Activated effector memory CD4-positive, alpha-beta T cell treated with anti-CD3 and anti-CD28 coated beads, Interleukin-2, amount 50 U/mL, for 16 hours (primary cell): ENCODE results near the gene PSMC5.
A peak's percentile ranks its signal among the peaks of the same experiment; 100 is the strongest.
"Not testable (repeated sequence)": the region's sequence is repeated elsewhere in the genome, so short reads cannot be mapped to it uniquely, and the experiment has no call there.

ENCODE experiments used
- DNase-seq: peaks from one replicate; pipeline ENCODE4 v3.0.0-alpha.2; 2020

PSMC5 gene

DNA sequence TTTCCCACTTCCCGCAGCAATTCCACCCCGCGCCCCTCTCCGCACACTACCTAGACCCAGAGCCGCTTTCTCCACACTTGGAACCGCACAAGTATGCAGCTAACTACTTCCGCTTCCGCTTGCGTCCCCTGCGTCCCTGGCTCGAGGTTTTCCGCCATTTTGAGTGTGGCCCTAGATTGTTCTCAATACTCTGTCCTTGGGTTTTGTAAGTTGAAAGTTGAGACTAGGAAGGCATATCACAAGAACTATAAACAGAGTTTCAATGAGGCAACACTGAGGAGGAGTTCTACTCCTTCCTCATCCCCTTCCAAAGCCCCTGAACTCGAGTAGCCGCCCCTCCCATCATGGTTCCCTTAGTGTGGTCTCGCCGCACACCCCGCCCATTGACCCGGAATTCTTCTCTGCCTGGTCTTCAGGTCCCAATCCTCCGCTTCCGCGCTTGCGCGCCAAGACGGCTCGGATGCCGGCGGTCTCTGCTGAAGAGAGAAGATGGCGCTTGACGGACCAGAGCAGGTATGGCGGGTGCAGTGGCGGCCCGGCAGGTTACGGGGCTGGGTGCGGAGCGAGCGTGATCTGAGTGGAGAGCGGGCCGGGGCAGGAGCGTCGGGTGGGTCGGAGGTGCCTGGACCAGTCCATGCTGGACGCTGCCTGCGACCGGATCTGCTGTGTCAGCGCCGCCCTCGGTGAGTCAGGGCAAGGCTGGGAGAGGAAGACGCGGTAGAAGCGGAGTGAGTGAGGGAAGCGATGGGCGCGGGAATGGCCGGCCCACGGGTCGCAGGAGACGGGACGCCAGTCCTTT lies at the start of gene PSMC5, which contains the start of gene FTSJ3:
Gene PSMC5, plus strand, starts transcription at position 430 of the 799 bp plus-strand sequence. Its CDS starts 60 bp downstream, at position 490.
Gene FTSJ3, minus strand, starts transcription at position 662 of the 799 bp plus-strand sequence. CDS start 761 bp downstream, outside the sequence.
- peak; percentile 98 for DNase-seq

DNA sequence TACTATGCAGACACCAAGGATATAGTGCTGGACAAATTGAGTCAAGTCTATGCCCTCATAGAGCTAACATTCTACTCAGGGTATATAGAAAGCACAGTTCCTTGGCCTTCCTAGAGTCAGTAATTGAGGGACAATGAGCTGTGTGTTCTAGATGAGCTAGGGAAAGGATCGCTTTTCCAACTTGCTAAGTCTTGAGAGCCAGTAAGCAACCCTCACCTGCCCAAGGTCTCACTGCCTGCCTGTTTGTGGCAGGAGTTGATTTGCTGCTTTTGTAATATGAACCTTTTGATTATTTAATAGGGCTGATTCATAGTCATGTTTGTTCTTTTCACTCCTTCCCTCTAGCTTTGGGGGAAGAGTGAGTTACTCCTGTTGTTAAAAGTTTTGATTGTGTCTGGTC lies 46.7 kb upstream of the PSMC5 start:
- no peak for DNase-seq

DNA sequence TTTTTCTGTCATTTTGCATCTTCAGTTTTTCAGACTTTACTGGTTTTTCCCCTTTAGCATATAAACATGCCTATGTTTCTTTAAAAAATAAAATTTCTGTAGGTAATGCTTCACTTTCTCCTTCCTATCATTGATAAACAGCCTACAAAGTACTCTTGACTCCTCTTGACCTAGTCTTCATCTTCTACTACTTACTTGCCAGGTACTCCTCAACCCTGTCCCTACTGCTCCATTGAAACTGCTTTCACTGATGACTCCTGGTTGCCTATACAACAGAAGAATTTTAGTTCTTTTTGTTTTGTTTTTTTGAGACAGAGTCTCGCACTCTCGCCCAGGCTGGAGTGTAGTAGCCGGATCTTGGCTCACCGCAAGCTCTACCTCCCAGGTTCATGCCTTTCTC lies 46.3 kb upstream of the PSMC5 start:
- DNase-seq = no peak

DNA sequence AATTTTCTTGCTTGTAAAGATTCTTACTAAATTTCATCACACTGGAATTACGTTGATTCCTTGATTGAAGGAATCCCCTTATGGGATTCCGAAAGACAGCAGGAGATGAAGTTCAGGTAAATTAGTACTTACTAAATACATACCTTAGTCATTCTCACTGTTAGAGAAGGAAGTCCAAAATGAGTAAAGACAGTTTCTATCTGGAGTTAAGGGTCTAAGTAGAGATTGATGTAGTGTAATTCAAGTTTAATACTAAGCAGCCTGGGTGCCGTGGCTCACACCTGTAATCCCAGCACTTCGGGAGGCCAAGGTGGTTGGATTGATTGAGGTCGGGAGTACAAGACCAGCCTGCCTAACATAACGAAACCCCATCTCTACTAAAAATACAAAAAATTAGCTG lies 43.7 kb upstream of the PSMC5 start:
- DNase-seq = no peak

DNA sequence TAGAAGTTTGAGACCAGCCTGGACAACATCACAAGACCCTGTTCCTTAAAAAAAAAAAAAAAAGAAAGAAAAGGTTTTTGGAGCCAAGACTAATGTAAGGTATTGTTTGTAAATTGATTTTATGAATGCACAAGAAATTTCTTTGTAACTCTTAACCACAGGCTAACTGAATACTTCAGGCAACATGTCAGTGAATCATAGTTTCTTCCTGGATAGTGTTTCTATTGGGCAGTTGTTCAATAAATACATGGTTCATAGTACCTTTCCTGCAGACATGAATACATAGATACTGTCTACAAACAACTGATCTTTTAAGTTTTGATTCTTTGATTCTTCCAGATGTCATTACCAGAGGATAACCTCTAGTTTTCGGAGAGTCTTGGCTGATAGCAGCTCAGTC lies 41.7 kb upstream of the PSMC5 start:
- no peak for DNase-seq

DNA sequence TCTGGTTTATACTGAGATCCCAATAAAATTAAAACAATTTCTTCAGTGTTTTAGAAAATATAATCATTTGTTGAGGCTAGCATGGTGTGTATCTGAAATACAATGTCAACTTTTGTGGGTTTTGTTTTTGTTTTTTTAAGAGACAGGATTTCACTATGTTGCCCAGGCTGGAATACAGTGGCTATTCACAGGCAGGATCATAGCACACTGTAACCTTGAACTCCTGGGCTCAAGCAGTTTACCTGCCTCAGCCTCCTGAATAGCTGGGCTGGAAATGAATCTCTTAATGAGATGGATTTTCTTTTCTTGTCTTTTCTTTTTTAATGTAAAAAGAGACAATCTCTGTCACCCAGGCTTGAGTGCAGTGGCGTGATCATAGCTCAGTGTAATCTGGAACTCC lies 41.1 kb upstream of the PSMC5 start:
- no peak for DNase-seq

DNA sequence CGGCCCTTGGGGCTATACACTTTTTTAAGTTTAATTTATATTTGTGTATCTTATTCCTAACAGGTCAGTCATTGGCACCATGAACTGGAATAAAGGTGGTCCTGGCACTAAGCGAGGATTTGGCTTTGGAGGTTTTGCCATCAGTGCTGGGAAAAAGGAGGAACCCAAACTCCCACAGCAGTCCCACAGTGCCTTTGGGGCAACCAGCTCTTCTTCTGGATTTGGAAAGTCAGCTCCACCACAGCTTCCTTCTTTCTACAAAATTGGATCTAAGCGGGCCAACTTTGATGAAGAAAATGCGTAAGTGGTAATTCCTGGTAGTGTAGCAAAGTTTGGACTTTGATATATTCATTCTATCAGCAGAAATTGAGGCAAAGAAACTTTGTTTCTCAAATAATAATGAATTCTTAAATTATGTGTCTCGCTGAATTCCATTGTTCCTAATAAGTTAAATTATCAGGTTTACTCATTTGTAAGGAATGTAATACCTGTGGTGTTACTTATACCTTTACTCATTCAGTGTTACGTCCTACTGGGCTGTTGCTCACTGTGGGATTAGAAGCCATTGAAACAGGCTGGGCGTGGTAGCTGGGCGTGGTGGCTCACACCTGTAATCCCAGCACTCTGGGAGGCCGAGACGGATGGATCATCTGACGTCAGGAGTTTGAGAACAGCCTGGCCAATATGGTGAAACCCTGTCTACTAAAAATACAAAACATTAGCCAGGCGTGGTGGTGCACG lies 40.1 kb upstream of the PSMC5 start:
- DNase-seq = no peak

DNA sequence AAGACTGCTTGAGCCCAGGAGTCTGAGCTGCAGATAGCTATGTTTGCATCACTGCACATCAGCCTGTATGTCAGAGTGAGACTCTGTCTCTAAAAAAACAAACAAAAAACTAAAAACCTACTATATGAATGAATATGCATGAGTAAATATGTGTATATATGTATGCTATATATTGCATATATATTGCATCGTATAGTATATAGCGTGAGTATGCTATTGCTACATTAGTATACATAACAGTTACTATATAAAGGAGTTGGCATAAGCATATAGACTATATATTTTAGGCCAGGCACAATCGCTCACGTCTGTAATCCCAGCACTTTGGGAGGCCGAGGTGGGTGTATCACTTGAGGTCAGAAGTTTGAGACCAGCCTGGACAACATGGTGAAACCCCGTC lies 37.2 kb upstream of the PSMC5 start:
- no peak for DNase-seq

DNA sequence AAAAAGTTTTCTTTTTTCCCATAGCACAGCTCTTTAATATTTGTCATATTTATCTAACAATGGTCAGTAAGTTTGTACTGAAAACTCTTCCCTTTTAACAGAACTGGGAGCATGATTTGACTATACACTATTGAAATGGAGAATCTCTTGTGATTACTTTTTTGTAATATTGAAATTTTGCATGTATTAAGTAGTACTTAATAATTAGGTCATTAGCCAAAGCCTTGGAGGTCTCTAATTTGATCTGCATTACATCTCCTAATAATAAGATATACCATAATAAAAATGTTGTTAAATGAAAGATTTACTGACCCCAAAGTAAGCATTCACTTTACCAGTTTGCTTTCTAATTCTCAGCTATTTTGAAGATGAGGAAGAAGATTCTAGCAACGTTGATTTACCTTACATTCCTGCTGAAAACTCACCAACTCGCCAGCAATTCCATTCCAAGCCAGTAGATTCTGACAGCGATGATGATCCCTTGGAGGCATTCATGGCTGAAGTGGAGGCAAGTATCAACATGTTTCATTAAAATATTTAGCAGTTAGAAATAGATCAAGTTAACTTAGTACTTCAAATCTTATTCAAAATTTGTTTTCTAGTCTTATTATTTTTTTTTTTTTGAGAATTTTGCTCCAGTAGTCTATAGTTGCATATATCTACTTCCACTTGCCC lies 35.0 kb upstream of the PSMC5 start:
- no peak for DNase-seq

DNA sequence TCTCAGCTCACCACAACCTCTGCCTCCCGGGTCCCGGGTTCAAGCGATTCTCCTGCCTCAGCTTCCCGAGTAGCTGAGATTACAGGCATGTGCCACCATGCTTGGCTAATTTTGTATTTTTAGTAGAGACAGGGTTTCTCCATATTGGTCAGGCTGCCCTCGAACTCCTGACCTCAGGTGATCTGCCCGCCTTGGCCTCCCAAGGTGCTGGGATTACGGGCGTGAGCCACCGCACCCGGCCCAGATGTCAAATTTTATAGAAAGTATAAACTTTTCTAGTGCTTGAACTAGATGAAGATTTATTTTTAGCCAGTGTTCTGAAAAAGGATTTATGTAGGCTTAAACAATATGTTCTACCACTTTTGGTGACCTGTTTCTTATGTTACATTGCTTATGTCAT lies 30.9 kb upstream of the PSMC5 start:
- DNase-seq = not testable (repeated sequence)

DNA sequence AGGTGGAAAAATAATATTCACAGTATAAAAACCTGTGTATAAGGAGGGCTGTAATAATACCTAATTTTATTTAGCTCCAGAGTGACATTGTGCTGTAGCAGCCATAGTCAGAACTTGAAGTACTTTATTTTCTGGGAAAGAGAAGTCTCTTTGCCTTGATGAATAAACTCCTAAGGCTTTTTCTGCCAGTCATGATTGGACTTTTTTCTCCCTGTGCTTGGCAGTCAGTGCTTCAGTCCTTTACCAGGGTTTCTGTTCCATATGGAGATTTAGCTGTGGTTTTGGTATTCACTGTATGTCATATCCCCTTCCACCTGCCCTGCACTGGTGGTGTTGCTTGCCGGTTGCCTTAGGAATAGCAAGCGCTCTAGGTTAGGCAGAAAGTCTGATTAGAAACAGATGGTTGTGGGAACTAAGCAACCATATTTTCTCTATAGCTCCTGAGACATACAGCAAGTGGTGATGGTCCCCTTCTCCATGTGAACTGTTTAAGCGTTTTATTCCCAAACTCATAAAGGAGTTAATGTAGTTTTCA lies 28.6 kb upstream of the PSMC5 start:
- no peak for DNase-seq

DNA sequence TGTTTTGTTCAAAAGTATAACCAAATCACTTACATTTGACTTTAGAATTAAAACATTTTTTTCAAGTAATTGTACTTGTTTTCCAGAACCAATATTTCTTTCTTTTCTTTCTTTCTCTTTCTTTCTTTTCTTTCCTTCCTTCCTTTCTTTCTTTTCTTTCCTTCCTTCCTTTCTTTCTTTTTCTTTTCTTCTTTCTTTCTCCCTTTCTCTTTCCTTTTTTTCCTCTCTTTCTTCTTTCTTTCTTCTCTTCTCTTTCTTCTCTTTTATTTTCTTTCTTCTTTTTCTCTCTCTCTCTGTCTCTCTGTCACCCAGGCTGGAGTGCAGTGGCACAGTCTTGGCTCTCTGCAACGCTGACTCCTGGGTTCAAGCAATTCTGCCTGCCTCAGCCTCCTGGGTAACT lies 26.4 kb upstream of the PSMC5 start:
- DNase-seq = no peak

DNA sequence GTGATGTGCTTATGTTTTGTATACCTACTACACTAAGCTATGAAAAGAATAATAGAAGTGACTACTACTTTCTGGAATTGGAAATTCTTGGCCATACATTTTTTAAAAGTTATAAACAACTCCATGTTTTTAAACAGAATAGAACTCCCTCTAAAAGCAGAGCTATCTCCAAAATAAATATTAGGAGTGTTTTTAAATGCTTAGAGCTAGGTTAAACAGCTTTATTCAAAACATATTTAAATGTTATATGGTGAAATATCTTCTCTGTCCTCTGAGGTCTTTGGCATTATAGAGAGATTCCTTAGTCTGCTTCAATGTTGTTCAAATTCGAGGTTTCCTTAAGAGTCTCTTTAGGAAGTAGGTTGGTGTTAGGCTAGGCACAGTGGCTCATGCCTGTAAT lies 22.9 kb upstream of the PSMC5 start:
- no peak for DNase-seq

DNA sequence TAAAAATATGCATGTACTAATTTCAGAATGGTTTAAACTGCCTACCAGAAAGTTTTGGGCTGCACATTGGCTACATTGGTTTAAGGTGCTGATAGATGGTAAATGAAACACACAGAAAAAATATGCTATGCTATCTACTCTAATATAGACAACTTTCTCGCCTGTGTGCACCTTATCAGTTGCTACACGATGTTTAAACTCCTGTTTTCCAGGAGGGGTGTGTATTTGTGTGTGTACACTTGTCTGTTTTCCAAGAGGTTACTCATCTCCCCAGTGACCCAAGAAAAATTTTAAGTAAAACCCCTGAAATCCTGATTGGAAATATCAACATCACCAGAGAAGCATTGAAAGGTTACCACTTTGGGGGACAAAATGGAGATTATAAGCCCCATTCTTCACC lies 21.6 kb upstream of the PSMC5 start:
- no peak for DNase-seq

DNA sequence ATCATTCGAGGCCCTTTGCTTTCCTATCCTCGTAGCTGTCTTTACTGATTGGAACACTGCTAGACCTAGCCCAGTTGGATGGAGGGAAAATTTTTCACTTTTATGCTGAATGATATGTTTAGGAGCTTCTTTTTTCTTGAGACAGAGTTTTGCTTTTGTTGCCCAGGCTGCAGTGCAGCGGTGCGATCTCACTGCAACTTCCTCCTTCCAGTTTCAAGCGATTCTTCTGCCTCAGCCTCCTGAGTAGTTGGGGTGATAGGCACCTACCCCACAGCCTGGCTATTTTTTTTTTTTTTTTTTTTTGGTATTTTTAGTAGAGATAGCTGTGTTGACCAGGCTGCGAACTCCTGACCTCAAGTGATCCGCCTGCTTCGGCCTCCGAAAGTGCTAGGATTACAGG lies 17.3 kb upstream of the PSMC5 start:
- no peak for DNase-seq

DNA sequence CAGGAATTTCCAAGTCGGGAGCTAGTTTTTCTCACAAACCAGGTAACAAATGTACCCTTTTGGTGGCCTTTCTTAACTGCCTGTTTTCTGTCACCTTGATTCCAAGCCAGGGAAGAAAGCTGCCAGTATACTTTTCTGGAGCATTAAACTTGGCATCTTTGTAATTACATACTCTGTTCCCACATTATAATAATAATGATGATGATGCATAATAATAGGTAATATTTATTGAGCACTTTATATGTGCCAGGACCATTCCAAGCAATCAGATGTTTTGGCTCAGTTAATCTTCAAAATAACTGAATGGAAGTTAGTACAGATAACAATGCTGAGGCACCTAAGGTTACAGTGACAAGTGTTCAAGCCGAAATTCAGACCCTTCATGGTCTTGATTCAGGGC lies 11.1 kb upstream of the PSMC5 start:
- DNase-seq = no peak

DNA sequence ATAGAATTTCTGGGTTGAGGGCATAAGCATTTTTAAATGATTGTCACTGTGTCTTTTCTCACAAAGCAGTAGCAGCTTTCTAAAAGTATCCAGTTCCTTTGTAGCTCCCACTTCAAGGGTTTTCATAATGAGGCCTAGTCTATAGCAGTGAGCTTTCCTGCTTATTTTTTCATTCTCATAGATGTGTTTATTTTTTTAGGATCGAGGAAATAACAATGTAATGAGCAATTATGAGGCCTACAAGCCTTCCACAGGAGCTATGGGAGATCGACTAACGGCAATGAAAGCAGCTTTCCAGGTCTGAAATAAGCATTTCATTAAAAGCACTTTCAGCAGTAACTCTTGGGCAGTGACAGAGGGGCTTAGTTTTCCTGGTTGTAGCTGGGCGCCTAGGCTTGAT lies 10.6 kb upstream of the PSMC5 start:
- no peak for DNase-seq

DNA sequence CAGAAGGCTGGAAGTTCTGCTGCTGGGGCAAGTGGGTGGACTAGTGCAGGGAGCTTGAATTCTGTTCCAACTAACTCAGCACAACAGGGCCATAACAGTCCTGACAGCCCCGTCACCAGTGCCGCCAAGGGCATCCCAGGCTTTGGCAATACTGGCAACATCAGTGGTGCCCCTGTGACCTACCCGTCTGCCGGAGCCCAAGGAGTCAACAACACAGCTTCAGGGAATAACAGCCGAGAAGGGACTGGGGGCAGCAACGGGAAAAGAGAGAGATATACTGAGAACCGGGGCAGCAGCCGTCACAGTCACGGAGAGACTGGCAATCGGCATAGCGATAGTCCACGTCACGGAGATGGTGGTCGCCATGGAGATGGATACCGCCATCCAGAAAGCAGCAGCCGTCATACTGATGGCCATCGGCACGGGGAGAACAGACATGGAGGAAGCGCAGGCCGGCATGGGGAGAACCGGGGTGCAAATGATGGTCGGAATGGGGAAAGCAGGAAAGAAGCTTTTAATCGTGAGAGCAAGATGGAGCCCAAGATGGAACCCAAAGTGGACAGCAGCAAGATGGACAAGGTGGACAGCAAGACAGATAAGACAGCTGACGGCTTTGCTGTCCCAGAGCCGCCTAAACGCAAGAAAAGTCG lies 9.4 kb upstream of the PSMC5 start:
- no peak for DNase-seq

DNA sequence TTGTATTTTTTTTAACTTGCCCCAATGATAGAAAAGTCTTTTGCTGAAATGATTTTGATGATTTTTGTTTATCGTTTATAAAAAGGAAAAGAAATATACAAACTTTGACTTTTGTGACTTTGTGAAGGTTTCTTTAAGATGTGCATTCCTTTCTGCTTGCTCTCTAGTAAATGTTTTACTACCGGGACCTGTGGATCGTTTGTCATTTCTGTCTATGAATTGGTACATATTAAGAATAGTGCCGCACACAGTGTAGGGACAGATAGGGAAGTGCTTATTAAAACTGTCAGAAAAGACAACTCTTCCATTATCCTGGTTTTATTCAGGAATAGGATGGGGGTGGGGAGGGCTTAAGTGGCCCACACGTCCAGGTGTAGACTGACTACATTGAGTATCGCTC lies 8.1 kb upstream of the PSMC5 start:
- DNase-seq = no peak

DNA sequence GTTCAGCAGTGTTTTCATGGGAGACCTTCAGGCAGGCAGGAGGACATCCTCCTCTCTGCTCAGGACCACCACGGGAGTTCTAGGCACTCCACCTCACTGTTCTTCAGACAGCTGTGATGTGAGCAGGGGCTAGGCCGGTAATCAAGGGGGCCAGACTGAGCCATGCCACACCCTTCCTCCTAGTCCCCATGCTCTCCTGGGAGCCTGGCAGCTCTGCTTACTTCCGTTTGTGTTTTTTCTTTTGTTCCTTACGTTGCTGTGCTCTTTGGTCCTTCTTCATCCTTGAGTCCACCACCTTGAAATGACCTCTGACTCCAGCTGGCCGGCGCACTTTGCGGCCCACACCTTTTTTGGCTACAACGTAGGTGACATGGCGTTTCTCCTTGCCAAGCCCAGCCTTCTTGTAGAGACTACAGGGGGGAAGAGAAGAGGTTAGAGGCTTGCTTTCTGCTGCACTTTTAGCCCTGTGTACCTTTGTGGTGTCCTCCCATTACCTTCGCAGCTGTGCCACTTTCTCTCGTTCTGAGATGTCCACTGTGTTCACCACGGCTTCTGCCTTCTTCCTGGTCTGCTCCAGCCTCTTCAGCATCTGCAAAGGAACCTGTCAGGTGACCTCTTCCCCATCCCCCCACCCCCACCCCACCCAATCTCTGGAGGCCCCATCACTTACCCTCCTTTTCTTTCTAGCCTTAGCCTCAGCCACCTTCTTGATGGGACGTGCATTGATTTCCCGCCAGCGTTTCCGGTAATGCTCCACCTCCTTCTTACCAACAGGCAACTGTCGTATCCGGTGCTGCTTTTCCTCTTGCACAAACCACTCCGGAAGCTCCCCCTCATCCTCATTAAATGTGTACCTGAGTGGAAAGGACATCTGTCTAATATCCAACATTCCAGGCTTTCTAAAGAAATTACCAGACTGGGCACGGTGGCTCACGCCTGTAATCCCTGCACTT lies 7.4 kb upstream of the PSMC5 start:
- DNase-seq = no peak

DNA sequence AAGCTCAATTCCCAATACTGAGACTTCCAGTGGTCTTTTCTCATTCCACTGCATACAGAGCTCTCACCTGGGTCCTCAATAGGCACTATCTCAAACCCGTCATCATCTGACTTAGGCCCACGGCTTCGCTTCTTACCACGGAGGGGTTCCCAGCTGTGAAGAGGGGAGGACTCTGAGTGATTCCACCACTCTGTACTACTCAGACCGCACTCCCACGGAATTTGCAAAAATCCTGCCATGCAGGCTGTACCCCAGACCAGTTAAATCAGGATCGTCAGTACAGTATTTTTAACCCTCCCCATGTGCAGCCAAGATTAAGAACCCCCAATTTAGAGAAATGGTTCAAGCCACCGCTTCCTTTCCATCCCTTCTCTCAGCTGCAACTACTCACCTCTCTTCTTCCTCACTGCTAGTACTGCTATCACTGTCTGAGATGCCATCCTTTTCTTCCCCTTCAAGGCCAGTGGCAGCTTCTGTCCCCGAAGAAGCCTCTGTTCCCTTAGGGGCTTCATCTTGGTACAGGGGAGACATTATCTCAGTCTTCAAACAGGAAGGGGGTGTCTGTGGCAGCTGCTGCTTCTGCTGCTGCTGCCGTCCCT lies 6.2 kb upstream of the PSMC5 start:
- no peak for DNase-seq
